ENCODE data around the gene AKAP9. TPM values are rescaled to one million over a fixed set of nuclear protein-coding genes. Genes with fewer than 3 reads are reported as not detected.
"Not testable (repeated sequence)": the region's sequence is repeated elsewhere in the genome, so short reads cannot be mapped to it uniquely, and the experiment has no call there.

Gene AKAP9
- 9.3 TPM for polyA plus RNA-seq (2013, experiment 1 of 2)
- 9.0 TPM for polyA plus RNA-seq (2013, experiment 2 of 2)

DNA sequence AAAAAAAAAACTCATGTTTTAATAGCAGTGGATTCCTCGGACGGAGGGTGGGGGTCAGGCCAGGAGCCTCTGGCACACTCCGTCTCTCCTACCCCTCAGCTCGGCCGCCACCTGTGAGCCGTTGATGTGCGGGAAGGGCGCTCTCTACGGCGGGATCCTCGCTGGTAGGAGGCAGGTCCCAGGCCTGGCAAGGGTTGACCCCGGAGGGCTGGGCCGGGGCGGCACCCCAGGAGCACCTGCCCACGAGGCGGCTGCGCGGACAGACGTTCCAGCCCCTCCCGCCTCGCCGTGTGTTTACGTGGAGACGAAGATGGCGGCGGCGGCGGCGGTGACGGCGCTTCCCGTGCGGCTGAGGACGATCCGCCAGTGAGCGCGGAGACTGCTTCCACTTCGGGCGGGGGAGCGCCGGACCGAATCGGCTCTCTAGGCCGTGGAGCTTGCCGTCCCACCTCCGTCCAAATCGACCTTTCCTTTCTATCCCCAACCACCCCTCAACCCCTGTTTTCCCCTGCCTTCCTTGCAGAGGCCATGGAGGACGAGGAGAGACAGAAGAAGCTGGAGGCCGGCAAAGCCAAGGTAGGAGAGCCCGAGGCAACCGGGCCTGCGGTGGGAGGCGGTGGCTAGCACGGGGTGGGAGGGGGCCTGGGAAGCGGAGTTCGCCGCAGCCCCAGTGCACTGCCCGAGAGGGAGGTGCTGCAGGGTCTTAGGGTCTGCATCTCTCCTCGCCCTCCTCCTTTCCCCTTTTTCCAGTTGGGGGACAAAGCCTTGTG lies at the start of gene AKAP9:
AKAP9 (plus strand) TSS at position 291 of the 770 bp plus-strand sequence; CDS start at position 529, 238 bp downstream.
- Histone ChIP-seq H3K4me1 (ENCODE audit: control insufficient read depth, low read depth, low read length) (peaks cover 2% of the 10 kb centered on the region), H3K23ac (ENCODE audit: low read length) (peak within 1 kb of the TSS; percentile 48), H3K27ac (ENCODE audit: low read depth, low read length) (peak within 1 kb of the TSS; percentile 69), H2BK5ac (ENCODE audit: low read length) (peak within 1 kb of the TSS; percentile 77), H3K4me3 (ENCODE audit: low read length) (peak within 1 kb of the TSS; percentile 87), H3K4me2 (ENCODE audit: low read length) (peak within 1 kb of the TSS; percentile 91), H3K4ac (ENCODE audit: low read depth, low read length) (peak within 1 kb of the TSS; percentile 72), H3K18ac (ENCODE audit: low read length) (peak within 1 kb of the TSS; percentile 57), H4K5ac (ENCODE audit: low read length) (no peak within 1 kb of the TSS), H3K9ac (ENCODE audit: low read length) (peak within 1 kb of the TSS; percentile 94), H3K79me1 (ENCODE audit: low read length) (peaks cover 4% of the 10 kb centered on the region), H2BK120ac (ENCODE audit: low read depth, low read length) (no peak within 1 kb of the TSS), H2BK15ac (replicated peaks; ENCODE audit: low read depth) (no peak within 1 kb of the TSS), H2AK5ac (ENCODE audit: low read length) (peak within 1 kb of the TSS; percentile 32), H3K56ac (ENCODE audit: low read length) (peak within 1 kb of the TSS; percentile 97), H3K79me2 (ENCODE audit: control insufficient read depth, insufficient read depth, low read length) (peaks cover 8% of the 10 kb centered on the region), H3K36me3 (ENCODE audit: control insufficient read depth, insufficient read depth, low read length) (no peaks in the 10 kb centered on the region), H4K8ac (ENCODE audit: low read depth, low read length) (no peak within 1 kb of the TSS), H3K27me3 (ENCODE audit: insufficient read depth, low read length, poor library complexity) (peaks cover 2% of the 10 kb centered on the region)
- no CpG with 5 or more reads among the region's 59 CpGs for WGBS (ENCODE audit: extremely low coverage, insufficient coverage, low lambda C conversion rate)
- DNase-seq: peak; percentile 89

DNA sequence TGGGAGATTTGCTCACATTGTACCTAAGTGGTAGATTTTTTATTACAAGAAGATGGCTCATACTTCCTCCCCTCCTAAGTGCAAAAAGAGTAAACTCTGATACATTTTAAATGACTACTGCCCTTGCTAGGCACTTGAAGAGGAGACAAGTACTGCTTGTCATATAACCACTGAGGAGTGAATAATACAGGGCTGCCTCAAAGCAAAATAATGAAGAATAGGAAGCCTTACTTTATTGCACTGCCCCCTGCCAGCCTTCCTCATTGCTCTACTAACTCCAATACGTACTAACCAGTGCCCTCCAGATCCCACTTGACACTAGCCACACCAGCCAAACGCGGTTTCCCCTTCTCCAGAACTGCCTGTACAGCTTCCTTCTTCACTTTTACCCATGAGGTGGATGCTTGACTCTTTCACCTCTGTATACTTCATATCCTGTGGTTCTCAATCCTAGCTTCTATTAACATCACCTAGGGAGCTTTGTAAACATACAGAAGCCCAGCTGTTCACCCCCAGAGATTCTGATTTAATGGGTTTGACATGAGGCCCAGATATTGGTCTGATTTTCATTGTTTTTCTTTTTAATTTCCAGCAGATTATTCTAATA lies 48.5 kb upstream of the AKAP9 start:
- no peak overlapping the region for H3K4ac ChIP-seq (ENCODE audit: low read depth, low read length)
- no peaks in the 10 kb centered on the region for H3K27me3 ChIP-seq (ENCODE audit: insufficient read depth, low read length, poor library complexity)
- no peak overlapping the region for H3K4me3 ChIP-seq (ENCODE audit: low read length)
- no peak overlapping the region for H4K5ac ChIP-seq (ENCODE audit: low read length)
- no peak overlapping the region for H2BK120ac ChIP-seq (ENCODE audit: low read depth, low read length)
- no peak overlapping the region for H3K23ac ChIP-seq (ENCODE audit: low read length)
- H3K18ac ChIP-seq (ENCODE audit: low read length): no peak overlapping the region
- H3K36me3 ChIP-seq (ENCODE audit: control insufficient read depth, insufficient read depth, low read length): no peaks in the 10 kb centered on the region
- H3K79me1 ChIP-seq (ENCODE audit: low read length): no peaks in the 10 kb centered on the region
- no peaks in the 10 kb centered on the region for H3K4me1 ChIP-seq (ENCODE audit: control insufficient read depth, low read depth, low read length)
- no peak overlapping the region for H4K8ac ChIP-seq (ENCODE audit: low read depth, low read length)
- no CpG with 5 or more reads among the region's 3 CpGs for WGBS (ENCODE audit: extremely low coverage, insufficient coverage, low lambda C conversion rate)
- no peak overlapping the region for H3K56ac ChIP-seq (ENCODE audit: low read length)
- no peak overlapping the region for H3K4me2 ChIP-seq (ENCODE audit: low read length)
- H2AK5ac ChIP-seq (ENCODE audit: low read length): no peak overlapping the region
- DNase-seq: no peak
- H3K9ac ChIP-seq (ENCODE audit: low read length): no peak overlapping the region
- no peak overlapping the region for H2BK15ac ChIP-seq (replicated peaks; ENCODE audit: low read depth)
- H2BK5ac ChIP-seq (ENCODE audit: low read length): no peak overlapping the region
- H3K79me2 ChIP-seq (ENCODE audit: control insufficient read depth, insufficient read depth, low read length): no peaks in the 10 kb centered on the region
- no peak overlapping the region for H3K27ac ChIP-seq (ENCODE audit: low read depth, low read length)

DNA sequence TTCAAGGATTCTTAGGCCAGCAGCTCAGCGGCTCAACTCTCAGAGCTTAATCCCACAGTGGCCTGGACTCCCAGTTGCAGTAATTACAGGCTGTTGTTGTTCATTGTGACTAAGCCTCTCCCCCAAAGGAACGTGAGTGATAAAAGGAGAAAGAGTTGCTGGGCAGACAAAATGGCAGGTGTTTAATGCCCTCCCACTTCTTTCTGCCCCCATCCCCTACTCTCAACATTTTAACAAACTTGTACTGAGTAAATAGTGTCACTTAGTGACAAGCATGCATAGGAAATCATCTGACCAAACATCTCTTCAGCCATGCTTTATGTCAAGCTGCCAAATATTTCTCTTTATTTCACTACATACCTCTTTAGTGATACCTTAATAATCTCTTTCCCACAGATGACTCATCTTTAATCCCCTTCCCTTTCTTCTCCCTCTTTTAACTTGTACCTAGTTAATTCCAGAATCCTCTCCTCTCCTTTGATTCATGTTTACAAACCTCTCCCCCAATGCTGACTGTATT lies 47.8 kb upstream of the AKAP9 start:
- Histone ChIP-seq H2BK120ac (ENCODE audit: low read depth, low read length) (no peak overlapping the region), H3K23ac (ENCODE audit: low read length) (no peak overlapping the region), H2AK5ac (ENCODE audit: low read length) (no peak overlapping the region), H3K4me1 (ENCODE audit: control insufficient read depth, low read depth, low read length) (no peaks in the 10 kb centered on the region), H3K4ac (ENCODE audit: low read depth, low read length) (no peak overlapping the region), H3K36me3 (ENCODE audit: control insufficient read depth, insufficient read depth, low read length) (no peaks in the 10 kb centered on the region), H3K9ac (ENCODE audit: low read length) (no peak overlapping the region), H4K8ac (ENCODE audit: low read depth, low read length) (no peak overlapping the region), H3K79me1 (ENCODE audit: low read length) (no peaks in the 10 kb centered on the region), H3K4me2 (ENCODE audit: low read length) (no peak overlapping the region), H3K79me2 (ENCODE audit: control insufficient read depth, insufficient read depth, low read length) (no peaks in the 10 kb centered on the region), H3K27me3 (ENCODE audit: insufficient read depth, low read length, poor library complexity) (no peaks in the 10 kb centered on the region), H3K27ac (ENCODE audit: low read depth, low read length) (no peak overlapping the region), H2BK5ac (ENCODE audit: low read length) (no peak overlapping the region), H3K18ac (ENCODE audit: low read length) (no peak overlapping the region), H2BK15ac (replicated peaks; ENCODE audit: low read depth) (no peak overlapping the region), H3K56ac (ENCODE audit: low read length) (no peak overlapping the region), H3K4me3 (ENCODE audit: low read length) (no peak overlapping the region), H4K5ac (ENCODE audit: low read length) (no peak overlapping the region)
- WGBS (ENCODE audit: extremely low coverage, insufficient coverage, low lambda C conversion rate): no CpG with 5 or more reads among the region's 2 CpGs
- peak; percentile 44 for DNase-seq

DNA sequence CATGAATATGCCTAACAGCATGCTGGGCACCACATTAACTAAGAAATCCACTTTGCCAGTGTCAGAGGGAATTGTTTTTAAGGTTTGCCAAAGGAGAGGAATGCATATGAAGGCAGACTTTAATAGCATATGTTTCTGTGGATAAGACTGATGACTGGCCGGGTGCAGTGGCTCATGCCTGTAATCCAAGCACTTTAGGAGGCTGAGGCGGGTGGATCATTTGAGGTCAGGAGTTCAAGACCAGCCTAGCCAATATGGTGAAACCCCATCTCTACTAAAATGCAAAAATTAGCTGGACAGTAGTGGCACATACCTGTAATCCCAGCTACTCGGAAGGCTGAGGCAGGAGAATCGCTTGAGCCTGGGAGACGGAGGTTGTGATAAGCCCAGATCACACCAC lies 47.0 kb upstream of the AKAP9 start:
- H2BK120ac ChIP-seq (ENCODE audit: low read depth, low read length); DNase-seq; H3K27ac ChIP-seq (ENCODE audit: low read depth, low read length); H3K4me2 ChIP-seq (ENCODE audit: low read length); H4K8ac ChIP-seq (ENCODE audit: low read depth, low read length); H3K4me1 ChIP-seq (ENCODE audit: control insufficient read depth, low read depth, low read length); H3K79me1 ChIP-seq (ENCODE audit: low read length); H3K4me3 ChIP-seq (ENCODE audit: low read length); H3K4ac ChIP-seq (ENCODE audit: low read depth, low read length); H4K5ac ChIP-seq (ENCODE audit: low read length); H2BK5ac ChIP-seq (ENCODE audit: low read length); H2BK15ac ChIP-seq (replicated peaks; ENCODE audit: low read depth); H3K18ac ChIP-seq (ENCODE audit: low read length); H3K27me3 ChIP-seq (ENCODE audit: insufficient read depth, low read length, poor library complexity); H3K36me3 ChIP-seq (ENCODE audit: control insufficient read depth, insufficient read depth, low read length); H3K56ac ChIP-seq (ENCODE audit: low read length); H3K9ac ChIP-seq (ENCODE audit: low read length); H3K23ac ChIP-seq (ENCODE audit: low read length); H2AK5ac ChIP-seq (ENCODE audit: low read length); H3K79me2 ChIP-seq (ENCODE audit: control insufficient read depth, insufficient read depth, low read length): not testable (repeated sequence)
- WGBS (ENCODE audit: extremely low coverage, insufficient coverage, low lambda C conversion rate): no CpG with 5 or more reads among the region's 5 CpGs

DNA sequence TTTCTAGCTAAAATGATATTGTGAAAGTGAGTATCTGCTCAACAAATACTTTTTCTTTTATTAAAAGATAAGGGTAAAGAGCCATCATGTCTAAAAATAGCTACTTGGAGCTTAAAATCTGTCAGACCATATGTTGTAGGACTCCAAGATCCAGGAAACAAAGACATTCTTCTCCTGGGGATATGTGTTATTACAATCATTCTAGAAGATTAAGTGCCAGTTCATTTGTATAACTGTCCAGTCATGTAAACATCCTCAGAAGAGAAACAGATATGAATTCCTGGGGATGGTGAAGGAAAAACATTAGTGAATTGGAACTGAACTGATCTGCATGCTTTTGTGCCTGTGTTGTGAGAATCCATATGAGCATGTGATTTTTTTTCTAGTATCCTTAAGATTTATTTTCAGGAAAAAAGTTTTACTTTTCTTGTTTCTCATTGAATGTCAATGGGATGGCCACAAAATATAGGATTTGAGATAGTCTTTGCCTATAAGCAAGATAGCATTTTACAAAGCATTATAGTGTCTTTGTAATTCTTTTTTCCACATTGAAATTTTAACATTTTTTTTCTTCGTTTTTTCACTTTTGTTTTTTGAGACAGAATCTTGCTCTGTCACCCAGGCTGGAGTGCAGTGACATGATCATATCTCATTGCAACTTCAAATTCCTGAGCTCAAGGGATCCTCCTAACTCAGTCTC lies 45.7 kb upstream of the AKAP9 start:
- H4K8ac ChIP-seq (ENCODE audit: low read depth, low read length): no peak overlapping the region
- H3K18ac ChIP-seq (ENCODE audit: low read length): no peak overlapping the region
- H3K56ac ChIP-seq (ENCODE audit: low read length): no peak overlapping the region
- H3K4me3 ChIP-seq (ENCODE audit: low read length): no peak overlapping the region
- no peak overlapping the region for H2BK120ac ChIP-seq (ENCODE audit: low read depth, low read length)
- H3K27me3 ChIP-seq (ENCODE audit: insufficient read depth, low read length, poor library complexity): no peaks in the 10 kb centered on the region
- no peaks in the 10 kb centered on the region for H3K79me2 ChIP-seq (ENCODE audit: control insufficient read depth, insufficient read depth, low read length)
- DNase-seq: no peak
- no peak overlapping the region for H3K27ac ChIP-seq (ENCODE audit: low read depth, low read length)
- H3K4ac ChIP-seq (ENCODE audit: low read depth, low read length): no peak overlapping the region
- H3K36me3 ChIP-seq (ENCODE audit: control insufficient read depth, insufficient read depth, low read length): no peaks in the 10 kb centered on the region
- no peak overlapping the region for H2BK15ac ChIP-seq (replicated peaks; ENCODE audit: low read depth)
- H2BK5ac ChIP-seq (ENCODE audit: low read length): no peak overlapping the region
- H3K4me1 ChIP-seq (ENCODE audit: control insufficient read depth, low read depth, low read length): no peaks in the 10 kb centered on the region
- no peak overlapping the region for H3K9ac ChIP-seq (ENCODE audit: low read length)
- H4K5ac ChIP-seq (ENCODE audit: low read length): no peak overlapping the region
- no peaks in the 10 kb centered on the region for H3K79me1 ChIP-seq (ENCODE audit: low read length)
- no peak overlapping the region for H2AK5ac ChIP-seq (ENCODE audit: low read length)
- no peak overlapping the region for H3K4me2 ChIP-seq (ENCODE audit: low read length)
- H3K23ac ChIP-seq (ENCODE audit: low read length): no peak overlapping the region
- WGBS (ENCODE audit: extremely low coverage, insufficient coverage, low lambda C conversion rate): no CpG with 5 or more reads among the region's 1 CpG

All from mesendoderm (in vitro differentiated cells).